Activated T-helper 1 cell treated with anti-CD3 and anti-CD28 coated beads, Interleukin-2, amount 50 U/mL, for 16 hours (primary cell): ENCODE results near the gene IPO9.
"Not testable (repeated sequence)": the region's sequence is repeated elsewhere in the genome, so short reads cannot be mapped to it uniquely, and the experiment has no call there.

Experiments used
- DNase-seq, 2 donors: peaks; one replicate each; pipeline ENCODE4 v3.0.0-alpha.2; 2020; ENCODE audit warnings: low read depth in 1 of 2, low spot score in 1 of 2

Gene IPO9

GRCh38 chr1:201847150-201847549 lies 18.2 kb downstream of the IPO9 start:
- no peak for DNase-seq

GRCh38 chr1:201848230-201848629 lies 19.3 kb downstream of the IPO9 start:
- DNase-seq, result no peak

- DNase-seq, result no peak
Measured at GRCh38 chr1:201849372-201850052, 20.6 kb downstream of the IPO9 start.

- DNase-seq, result no peak
Measured at GRCh38 chr1:201850053-201850397, 21.1 kb downstream of the IPO9 start.

- DNase-seq, result no peak
Measured at GRCh38 chr1:201851949-201852348, 23.0 kb downstream of the IPO9 start.

GRCh38 chr1:201856722-201857121 lies 27.8 kb downstream of the IPO9 start:
- not testable (repeated sequence) for DNase-seq

GRCh38 chr1:201859424-201859823 lies 30.5 kb downstream of the IPO9 start:
- DNase-seq, result no peak

- no peak for DNase-seq
Measured at GRCh38 chr1:201861448-201861847, 32.5 kb downstream of the IPO9 start.

GRCh38 chr1:201870397-201870796 lies 41.4 kb downstream of the IPO9 start:
- no peak for DNase-seq

- DNase-seq, result no peak
Measured at GRCh38 chr1:201874672-201875071, 45.7 kb downstream of the IPO9 start.

GRCh38 chr1:201876148-201876818 lies 47.3 kb downstream of the IPO9 start:
- DNase-seq, result no peak

- no peak for DNase-seq
Measured at GRCh38 chr1:201877877-201878401, 49.0 kb downstream of the IPO9 start.

- DNase-seq, result no peak
Measured at GRCh38 chr1:201880928-201881571, 52.1 kb downstream of the IPO9 start.

- no peak for DNase-seq
Measured at GRCh38 chr1:201881617-201882016, 52.7 kb downstream of the IPO9 start.

- DNase-seq, result no peak
Measured at GRCh38 chr1:201882665-201883132, 53.7 kb downstream of the IPO9 start.

- DNase-seq, result no peak
Measured at GRCh38 chr1:201883266-201883665, 54.3 kb downstream of the IPO9 start.

- no peak for DNase-seq
Measured at GRCh38 chr1:201883786-201884185, 54.8 kb downstream of the IPO9 start.

- no peak for DNase-seq
Measured at GRCh38 chr1:201884425-201884824, 55.5 kb downstream of the IPO9 start.

GRCh38 chr1:201885531-201886075 lies 56.6 kb downstream of the IPO9 start:
- no peak for DNase-seq

GRCh38 chr1:201886103-201886885 lies 57.3 kb downstream of the IPO9 start:
- DNase-seq, result no peak
